Thoracic aorta (tissue), 2 donors: Measurements from ENCODE around the gene SLC25A45. TPM values are rescaled to one million over a fixed set of nuclear protein-coding genes. Genes with fewer than 3 reads are reported as not detected.

Experiments
- ATAC-seq: fragments of 150-250 bp; one replicate; pipeline ENCODE4 v1.8.0; 2017; ENCODE audit warnings: low read depth; ENCODE audit not compliant: insufficient number of reproducible peaks, low FRiP score
- DNase-seq: peaks from one replicate; pipeline ENCODE4 v3.0.0-alpha.2; 2020; ENCODE audit warnings: low spot score
- H3K27ac ChIP-seq, 2 donors: fragments of 200-600 bp; sonication (generic); 1 replicate in 1 of 2; 2 replicates in 1 of 2; pipeline ENCODE4 v1.5.1; 2016; ENCODE audit warnings: mild to moderate bottlenecking in 2 of 2, moderate library complexity in 2 of 2
- H3K27me3 ChIP-seq: fragments of 200-600 bp; sonication (generic); replicated peaks from 2 replicates; pipeline ENCODE4 v1.6.0; 2016; ENCODE audit warnings: mild to moderate bottlenecking; ENCODE audit not compliant: insufficient read depth
- H3K36me3 ChIP-seq: fragments of 200-600 bp; sonication (generic); one replicate; pipeline ENCODE4 v1.5.1; 2016
- H3K4me1 ChIP-seq, 2 donors: fragments of 200-600 bp; sonication (generic); 1 replicate in 1 of 2; 2 replicates in 1 of 2; pipeline versions ENCODE4 v1.5.1 to v1.6.0; 2016; ENCODE audit warnings: low read depth in 2 of 2, mild to moderate bottlenecking in 1 of 2; ENCODE audit not compliant: control insufficient read depth in 1 of 2
- H3K4me3 ChIP-seq: fragments of 200-600 bp; sonication (generic); 2 replicates; pipeline ENCODE4 v1.5.1; 2016; ENCODE audit warnings: mild to moderate bottlenecking
- H3K9me3 ChIP-seq: fragments of 200-600 bp; sonication (generic); 2 replicates; pipeline ENCODE4 v1.5.1; 2016
- total RNA-seq, 2 donors: library from RNA; depleted of rRNA; stranded (reverse); fragments of >200 nt; gene quantifications; one replicate each; pipeline versions ENCODE4 v1.1.0 to v1.2.3, GENCODE V29; 2016
- TF ChIP-seq, protein P1 (sequence below): fragments of 200-600 bp; sonication (generic); IDR thresholded peaks from one replicate; pipeline ENCODE4 v1.5.1; 2019; ENCODE audit warnings: antibody characterized with exemption

SLC25A45 gene
- total RNA-seq, 2 donors from 2014 or later = 19.0 to 26.7 TPM

DNA sequence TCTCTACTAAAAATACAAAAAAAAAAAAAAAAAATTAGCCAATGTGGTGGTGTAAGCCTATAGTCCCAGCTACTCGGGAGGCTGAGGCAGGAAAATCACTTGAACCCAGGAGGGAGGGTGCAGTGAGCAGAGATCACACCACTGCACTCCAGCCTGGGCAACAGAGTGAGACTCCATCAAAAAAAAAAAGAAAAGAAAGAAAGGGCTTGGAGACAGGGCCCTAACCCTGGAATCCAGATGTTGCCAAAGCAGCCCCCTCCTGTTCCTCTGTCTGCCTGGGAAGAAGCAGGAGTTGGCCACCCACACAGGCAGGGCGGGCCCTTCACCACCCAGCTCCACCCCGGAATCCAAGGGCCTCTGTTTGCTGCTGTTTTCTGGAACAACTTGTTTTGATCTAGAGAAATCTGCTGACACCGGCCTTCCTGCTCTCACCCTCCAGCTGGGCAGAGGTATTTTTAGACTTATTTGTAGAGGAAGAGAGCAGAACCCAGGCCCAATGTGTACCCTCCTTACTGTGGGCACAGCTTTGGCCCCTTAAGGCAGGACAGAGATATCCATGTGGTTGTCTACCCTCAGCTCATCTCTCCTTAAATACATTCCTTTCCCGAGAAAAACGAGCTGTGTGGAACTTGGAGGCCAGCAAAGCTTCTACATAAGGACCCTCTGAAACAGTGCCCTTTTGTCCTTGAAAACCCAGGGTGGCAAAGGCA, 37.5 kb upstream of the SLC25A45 start:
- Histone ChIP-seq H3K4me3 (peak overlapping the region; percentile 94), H3K4me1 (peaks cover 39 to 52% of the 10 kb centered on the region in 2 donors), H3K9me3 (no peaks in the 10 kb centered on the region), H3K27me3 (no peaks in the 10 kb centered on the region), H3K36me3 (peaks cover 4% of the 10 kb centered on the region), H3K27ac (peak overlapping the region; percentile 100)
- no peak for ATAC-seq
- DNase-seq = peak; percentile 84
- TF ChIP-seq, protein P1, sequence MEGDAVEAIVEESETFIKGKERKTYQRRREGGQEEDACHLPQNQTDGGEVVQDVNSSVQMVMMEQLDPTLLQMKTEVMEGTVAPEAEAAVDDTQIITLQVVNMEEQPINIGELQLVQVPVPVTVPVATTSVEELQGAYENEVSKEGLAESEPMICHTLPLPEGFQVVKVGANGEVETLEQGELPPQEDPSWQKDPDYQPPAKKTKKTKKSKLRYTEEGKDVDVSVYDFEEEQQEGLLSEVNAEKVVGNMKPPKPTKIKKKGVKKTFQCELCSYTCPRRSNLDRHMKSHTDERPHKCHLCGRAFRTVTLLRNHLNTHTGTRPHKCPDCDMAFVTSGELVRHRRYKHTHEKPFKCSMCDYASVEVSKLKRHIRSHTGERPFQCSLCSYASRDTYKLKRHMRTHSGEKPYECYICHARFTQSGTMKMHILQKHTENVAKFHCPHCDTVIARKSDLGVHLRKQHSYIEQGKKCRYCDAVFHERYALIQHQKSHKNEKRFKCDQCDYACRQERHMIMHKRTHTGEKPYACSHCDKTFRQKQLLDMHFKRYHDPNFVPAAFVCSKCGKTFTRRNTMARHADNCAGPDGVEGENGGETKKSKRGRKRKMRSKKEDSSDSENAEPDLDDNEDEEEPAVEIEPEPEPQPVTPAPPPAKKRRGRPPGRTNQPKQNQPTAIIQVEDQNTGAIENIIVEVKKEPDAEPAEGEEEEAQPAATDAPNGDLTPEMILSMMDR = no peak

DNA sequence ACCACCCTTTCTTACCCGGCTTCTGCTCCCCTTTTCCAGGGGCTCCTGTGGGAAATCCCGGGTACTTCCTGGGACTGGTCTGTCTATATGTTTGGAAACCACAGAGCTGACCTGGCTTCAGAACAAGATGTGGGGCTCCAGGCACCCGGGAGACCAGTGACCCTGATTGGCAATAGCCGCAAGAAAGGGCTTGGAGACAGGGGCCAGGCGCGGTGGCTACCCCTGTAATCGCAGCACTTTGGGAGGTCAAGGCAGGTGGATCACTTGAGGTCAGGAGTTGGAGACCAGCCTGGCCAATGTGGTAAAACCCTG, 37.0 kb upstream of the SLC25A45 start:
- no peak for ATAC-seq
- Histone ChIP-seq H3K4me3 (peak overlapping the region; percentile 94), H3K36me3 (peaks cover 3% of the 10 kb centered on the region), H3K27ac (peak overlapping the region; percentile 100), H3K9me3 (no peaks in the 10 kb centered on the region), H3K4me1 (peaks cover 39 to 52% of the 10 kb centered on the region in 2 donors), H3K27me3 (no peaks in the 10 kb centered on the region)
- TF ChIP-seq, protein P1 = no peak
- DNase-seq = no peak

DNA sequence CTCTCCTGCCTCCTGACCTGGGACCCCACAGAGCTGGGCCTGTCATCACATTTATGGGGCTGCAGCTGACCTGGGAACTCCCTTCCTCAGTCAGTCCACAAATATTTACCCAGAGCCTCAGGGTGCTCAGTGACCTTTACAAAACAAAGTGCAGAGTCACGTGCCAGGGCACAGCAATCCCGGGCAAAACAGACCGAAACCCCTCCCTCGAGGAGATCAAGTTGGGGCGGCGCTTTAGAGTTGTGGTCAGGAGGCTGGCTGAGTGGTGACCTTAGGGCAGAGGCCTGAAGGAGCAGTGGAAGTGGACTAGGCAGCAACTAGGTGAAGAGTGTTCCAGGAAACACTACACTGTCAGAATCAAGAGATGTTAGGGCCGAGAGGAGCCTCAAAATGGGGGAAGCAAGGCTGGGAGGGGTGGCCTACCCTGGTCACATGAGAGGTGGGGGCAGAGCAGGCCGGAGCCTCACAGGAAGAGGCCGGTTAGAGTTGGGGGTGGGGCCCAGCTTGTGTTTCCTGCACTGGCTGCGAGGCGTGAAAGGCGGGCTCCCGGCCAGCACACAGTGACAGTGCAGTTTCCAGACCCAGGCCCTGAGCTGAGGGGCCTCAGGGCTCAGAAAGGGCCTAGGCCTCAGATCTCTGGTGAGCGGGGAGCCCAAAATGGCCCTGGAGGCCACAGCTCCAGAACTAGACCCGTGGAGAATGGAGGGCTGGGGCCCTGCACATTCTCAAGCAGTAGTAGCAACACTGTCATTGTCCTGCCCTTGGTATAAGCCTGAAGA, 36.4 kb upstream of the SLC25A45 start:
- ATAC-seq = peak; percentile 22
- Histone ChIP-seq H3K9me3 (no peaks in the 10 kb centered on the region), H3K4me3 (peak overlapping the region; percentile 94), H3K36me3 (no peaks in the 10 kb centered on the region), H3K27ac (peak overlapping the region; percentile 100), H3K27me3 (no peaks in the 10 kb centered on the region), H3K4me1 (peaks cover 39 to 52% of the 10 kb centered on the region in 2 donors)
- TF ChIP-seq, protein P1 = no peak
- DNase-seq = peak; percentile 91

DNA sequence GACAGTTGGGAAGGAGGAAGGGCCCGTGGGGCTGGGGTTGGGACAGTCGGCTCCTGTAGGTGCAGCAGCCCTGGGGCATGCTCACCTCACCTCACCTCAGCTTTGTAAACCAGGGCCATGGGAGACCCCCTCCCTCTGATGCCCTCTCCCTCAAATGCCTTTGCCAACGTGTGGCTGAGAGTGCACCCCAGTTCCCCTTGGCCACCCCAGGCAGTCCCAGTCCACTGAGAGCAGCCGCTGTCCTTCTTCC, 35.9 kb upstream of the SLC25A45 start:
- DNase-seq (no peak), ATAC-seq (no peak)
- TF ChIP-seq, protein P1 = no peak
- Histone ChIP-seq H3K36me3 (no peaks in the 10 kb centered on the region), H3K27me3 (no peaks in the 10 kb centered on the region), H3K4me3 (peak overlapping the region; percentile 94), H3K9me3 (no peaks in the 10 kb centered on the region), H3K4me1 (peaks cover 39 to 52% of the 10 kb centered on the region in 2 donors), H3K27ac (peak overlapping the region; percentile 100)

DNA sequence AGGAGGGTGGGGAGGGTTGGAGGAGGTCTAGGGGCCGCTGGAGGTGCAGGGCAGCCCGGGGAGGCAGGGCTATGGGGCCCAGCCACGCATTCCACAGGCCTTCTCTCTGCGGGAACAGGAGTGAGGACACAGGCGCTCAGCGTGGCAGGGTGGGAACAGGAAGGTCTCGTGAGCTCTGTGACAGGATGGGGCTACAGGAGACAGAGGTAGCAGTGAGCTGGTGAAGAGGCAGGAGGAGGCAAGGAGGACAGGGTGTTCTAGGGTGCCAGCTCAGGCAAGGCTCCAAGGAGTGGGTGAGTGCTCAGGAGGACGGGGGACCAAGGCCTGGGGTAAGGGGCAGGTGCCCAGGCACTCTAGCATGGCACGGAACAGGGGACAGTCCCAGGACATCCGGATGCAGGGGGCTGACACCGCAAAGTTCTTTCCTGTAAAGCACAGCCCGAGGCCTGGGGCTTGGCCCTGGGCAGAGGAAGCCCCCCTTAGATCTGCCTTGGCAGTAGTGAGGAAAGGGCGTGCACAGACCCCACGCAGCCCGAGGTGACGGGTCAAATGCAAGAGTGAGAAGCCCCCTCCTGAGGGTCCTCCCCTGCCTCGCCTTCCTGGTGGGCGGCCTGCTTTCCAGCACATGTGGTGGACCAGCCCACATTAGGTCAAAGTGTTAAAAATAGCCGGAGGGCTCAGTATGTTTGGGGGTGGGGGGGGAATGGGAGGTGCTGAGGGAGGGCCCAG, 35.4 kb upstream of the SLC25A45 start:
- Histone ChIP-seq H3K9me3 (no peaks in the 10 kb centered on the region), H3K4me1 (peaks cover 39 to 52% of the 10 kb centered on the region in 2 donors), H3K27ac (peak overlapping the region; percentile 100), H3K4me3 (peak overlapping the region; percentile 94), H3K27me3 (no peaks in the 10 kb centered on the region), H3K36me3 (no peaks in the 10 kb centered on the region)
- ATAC-seq = no peak
- TF ChIP-seq, protein P1 = no peak
- DNase-seq = no peak
